Hepatocyte (in vitro differentiated cells): ENCODE data around the gene HAS3. TPM values are rescaled to one million over a fixed set of nuclear protein-coding genes. Genes with fewer than 3 reads are reported as not detected.

Experiments used
- DNase-seq: peaks from one replicate; pipeline ENCODE4 v3.0.0-alpha.2; 2016; ENCODE audit warnings: low spot score
- H2AFZ ChIP-seq: fragments of 200-600 bp; sonication (generic); 2 replicates; pipeline ENCODE4 v1.6.0; 2016; ENCODE audit warnings: antibody characterized with exemption, mild to moderate bottlenecking
- H3K27ac ChIP-seq: fragments of 200-600 bp; sonication (generic); 2 replicates; pipeline ENCODE4 v1.5.1; 2016; ENCODE audit warnings: mild to moderate bottlenecking
- H3K27me3 ChIP-seq: fragments of 200-600 bp; sonication (generic); 2 replicates; pipeline ENCODE4 v1.6.1; 2016
- H3K36me3 ChIP-seq: fragments of 200-600 bp; sonication (generic); replicated peaks from 2 replicates; pipeline ENCODE4 v1.5.1; 2016; ENCODE audit warnings: low read depth; ENCODE audit not compliant: insufficient read depth
- H3K4me1 ChIP-seq: fragments of 200-600 bp; sonication (generic); 2 replicates; pipeline ENCODE4 v1.5.1; 2016; ENCODE audit warnings: mild to moderate bottlenecking, moderate library complexity; ENCODE audit not compliant: insufficient read depth
- H3K4me2 ChIP-seq: fragments of 200-600 bp; sonication (generic); 2 replicates; pipeline ENCODE4 v1.6.0; 2016
- H3K4me3 ChIP-seq: fragments of 200-600 bp; sonication (generic); 2 replicates; pipeline ENCODE4 v1.5.1; 2016; ENCODE audit warnings: mild to moderate bottlenecking
- H3K79me2 ChIP-seq: fragments of 200-600 bp; sonication (generic); 2 replicates; pipeline ENCODE4 v1.6.0; 2017; ENCODE audit warnings: mild to moderate bottlenecking
- H3K9me2 ChIP-seq: fragments of 200-600 bp; sonication (generic); replicated peaks from 2 replicates; pipeline ENCODE4 v1.6.0; 2017; ENCODE audit warnings: mild to moderate bottlenecking; ENCODE audit not compliant: insufficient read depth
- H3K9me3 ChIP-seq: fragments of 200-600 bp; sonication (generic); 2 replicates; pipeline ENCODE4 v1.5.1; 2016; ENCODE audit warnings: low read depth, mild to moderate bottlenecking
- H4K20me1 ChIP-seq: fragments of 200-600 bp; sonication (generic); 2 replicates; pipeline ENCODE4 v1.6.0; 2016; ENCODE audit warnings: mild to moderate bottlenecking; ENCODE audit not compliant: insufficient read depth, poor library complexity, severe bottlenecking
- CTCF ChIP-seq: fragments of 200-600 bp; sonication (generic); IDR thresholded peaks from 2 replicates; pipeline ENCODE4 v1.5.1; 2016; ENCODE audit warnings: antibody characterized with exemption, mild to moderate bottlenecking; ENCODE audit not compliant: poor library complexity
- EZH2 ChIP-seq: fragments of 200-600 bp; sonication (generic); IDR thresholded peaks from 2 replicates; pipeline ENCODE4 v1.6.1; 2016; ENCODE audit warnings: antibody characterized with exemption, mild to moderate bottlenecking, borderline replicate concordance
- EZH2phosphoT487 ChIP-seq: fragments of 200-600 bp; sonication (generic); IDR thresholded peaks from one replicate; pipeline ENCODE4 v1.6.1; 2018; ENCODE audit warnings: antibody characterized with exemption, mild to moderate bottlenecking, low read depth, moderate library complexity; ENCODE audit not compliant: unreplicated experiment, severe bottlenecking
- WGBS: methylation state at CpG from one replicate; pipeline ENCODE4 v1.1.6; 2016; ENCODE audit warnings: low lambda C conversion rate; ENCODE audit errors: missing lambda C conversion rate; 5-methylcytosine and 5-hydroxymethylcytosine counted together
- polyA plus RNA-seq: library from polyadenylated mRNA; unstranded; fragments of >200 nt; fragmentation: Nextera tagmentation; extraction: Ambion mirVana; gene quantifications from 2 replicates; pipeline ENCODE4 v1.2.1, GENCODE V29; 2016
- total RNA-seq: library from RNA; depleted of rRNA; stranded (reverse); fragments of >200 nt; gene quantifications from 2 replicates; pipeline ENCODE4 v1.2.3, GENCODE V29; 2014

Gene HAS3
- total and polyA plus RNA-seq, 2 experiments from 2014 or later = 0.19 to 0.53 TPM

- Histone ChIP-seq H3K4me1 (no peaks in the 10 kb centered on the region), H3K9me2 (no peaks in the 10 kb centered on the region), H3K4me3 (no peak overlapping the region), H2AFZ (no peak overlapping the region), H3K4me2 (no peak overlapping the region), H3K79me2 (no peaks in the 10 kb centered on the region), H3K27ac (no peak overlapping the region), H4K20me1 (peaks cover 9% of the 10 kb centered on the region), H3K36me3 (no peaks in the 10 kb centered on the region), H3K9me3 (no peaks in the 10 kb centered on the region), H3K27me3 (no peaks in the 10 kb centered on the region)
- 91% methylated on average over 6 of the region's 6 CpGs for WGBS
- TF ChIP-seq EZH2phosphoT487 (no peak), CTCF (no peak), EZH2 (no peak)
- DNase-seq = no peak
Observed at GRCh38 chr16:69116906-69117305, 11.5 kb downstream of the HAS3 start.

GRCh38 chr16:69118468-69118867 lies 13.0 kb downstream of the HAS3 start:
- Histone ChIP-seq H4K20me1 (peaks cover 9% of the 10 kb centered on the region), H3K27me3 (no peaks in the 10 kb centered on the region), H3K4me1 (no peaks in the 10 kb centered on the region), H3K9me3 (no peaks in the 10 kb centered on the region), H3K4me3 (no peak overlapping the region), H3K79me2 (peaks cover 9% of the 10 kb centered on the region), H3K4me2 (no peak overlapping the region), H3K36me3 (no peaks in the 10 kb centered on the region), H2AFZ (no peak overlapping the region), H3K9me2 (no peaks in the 10 kb centered on the region), H3K27ac (no peak overlapping the region)
- TF ChIP-seq EZH2 (no peak), EZH2phosphoT487 (no peak), CTCF (no peak)
- 95% methylated on average over 2 of the region's 2 CpGs for WGBS
- DNase-seq = no peak

GRCh38 chr16:69118994-69119393 lies 13.5 kb downstream of the HAS3 start:
- H3K4me1 ChIP-seq = no peaks in the 10 kb centered on the region
- H4K20me1 ChIP-seq = peaks cover 9% of the 10 kb centered on the region
- DNase-seq = no peak
- peaks cover 11% of the 10 kb centered on the region for H3K79me2 ChIP-seq
- no peak overlapping the region for H3K4me2 ChIP-seq
- no peak for TF ChIP-seq EZH2
- TF ChIP-seq EZH2phosphoT487 = no peak
- no peak for TF ChIP-seq CTCF
- H3K27ac ChIP-seq = no peak overlapping the region
- H3K9me3 ChIP-seq = no peaks in the 10 kb centered on the region
- H2AFZ ChIP-seq = no peak overlapping the region
- H3K27me3 ChIP-seq = no peaks in the 10 kb centered on the region
- H3K4me3 ChIP-seq = no peak overlapping the region
- H3K36me3 ChIP-seq = no peaks in the 10 kb centered on the region
- no peaks in the 10 kb centered on the region for H3K9me2 ChIP-seq
- WGBS = 92% methylated on average over 2 of the region's 2 CpGs

- Histone ChIP-seq H3K27me3 (no peaks in the 10 kb centered on the region), H3K9me2 (no peaks in the 10 kb centered on the region)
- 96% methylated on average over 2 of the region's 2 CpGs for WGBS
Observed at GRCh38 chr16:69119536-69119935, 14.1 kb downstream of the HAS3 start.

More at GRCh38 chr16:69119536-69119935, 14.1 kb downstream of the HAS3 start:
- Histone ChIP-seq H3K4me2 (no peak overlapping the region), H3K9me3 (no peaks in the 10 kb centered on the region), H3K79me2 (peaks cover 13% of the 10 kb centered on the region), H2AFZ (no peak overlapping the region), H3K27ac (no peak overlapping the region), H3K4me3 (no peak overlapping the region), H3K4me1 (no peaks in the 10 kb centered on the region), H4K20me1 (peaks cover 9% of the 10 kb centered on the region), H3K36me3 (no peaks in the 10 kb centered on the region)
- no peak for DNase-seq
- no peak for TF ChIP-seq EZH2phosphoT487
- no peak for TF ChIP-seq CTCF
- no peak for TF ChIP-seq EZH2
